Liver (tissue), 3 donors: ENCODE data around the gene KCTD16.

Experiments used
- ATF3 ChIP-seq: IDR thresholded peaks from 2 replicates; pipeline ENCODE4 v1.6.1; 2016; ENCODE audit warnings: antibody characterized with exemption
- CTCF ChIP-seq: fragments of 150-350 bp; IDR thresholded peaks from 2 replicates; pipeline ENCODE4 v1.5.1; 2017; ENCODE audit warnings: improper control_type of control experiment, low read depth, low read length; ENCODE audit not compliant: missing input control
- EGR1 ChIP-seq, 2 donors: IDR thresholded peaks; 2 replicates each; pipeline ENCODE4 v1.6.1; 2016 to 2018; ENCODE audit warnings: antibody characterized with exemption in 2 of 2, low read depth in 2 of 2
- HNF4A ChIP-seq, 2 donors: conservative IDR thresholded peaks; 2 replicates each; pipeline ENCODE4 v1.6.1; 2016; ENCODE audit warnings: antibody characterized with exemption in 2 of 2, mild to moderate bottlenecking in 2 of 2
- REST ChIP-seq: IDR thresholded peaks from 2 replicates; pipeline ENCODE4 v1.6.1; 2016; ENCODE audit warnings: antibody characterized with exemption, mild to moderate bottlenecking
- SP1 ChIP-seq: IDR thresholded peaks from 2 replicates; pipeline ENCODE4 v1.6.1; 2018; ENCODE audit warnings: antibody characterized with exemption, mild to moderate bottlenecking
- TAF1 ChIP-seq: conservative IDR thresholded peaks from 2 replicates; pipeline ENCODE4 v1.6.1; 2016; ENCODE audit warnings: antibody characterized with exemption, mild to moderate bottlenecking
- YY1 ChIP-seq: IDR thresholded peaks from 2 replicates; pipeline ENCODE4 v1.6.1; 2016; ENCODE audit warnings: antibody characterized with exemption, mild to moderate bottlenecking
- ZBTB33 ChIP-seq: IDR thresholded peaks from 2 replicates; pipeline ENCODE4 v1.6.1; 2016; ENCODE audit warnings: antibody characterized with exemption
- TF ChIP-seq, protein P1 (sequence below): IDR thresholded peaks from 2 replicates; pipeline ENCODE4 v1.6.1; 2016; ENCODE audit warnings: antibody characterized with exemption
- donor health status: healthy.
- donor health status: healthy.

DNA sequence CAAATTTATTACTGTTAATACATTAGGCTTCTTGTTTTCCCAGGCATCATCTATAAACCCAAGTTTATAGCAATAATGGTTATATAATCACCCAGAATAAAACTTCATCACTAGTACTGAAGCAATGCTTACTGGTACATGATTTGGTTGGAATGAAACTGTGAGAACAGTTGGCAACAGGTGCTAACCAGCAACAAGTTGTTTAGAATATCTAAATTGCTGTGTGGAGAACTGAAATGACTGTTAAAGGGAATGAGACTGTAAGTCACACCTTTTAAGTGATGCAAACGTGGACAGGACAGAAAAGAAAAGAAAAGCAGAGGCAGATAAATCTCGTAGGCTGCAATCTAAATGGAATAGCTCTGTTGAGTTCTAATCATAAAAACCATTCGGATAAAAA is 2.7 kb upstream of the KCTD16 start:
- TF ChIP-seq CTCF (no peak), TAF1 (no peak), HNF4A (conservative IDR thresholded peaks at IDR 0.05) (no peak), SP1 (no peak), REST (no peak), ATF3 (no peak), YY1 (no peak), EGR1 (IDR thresholded peaks at IDR 0.05; ENCODE audit: low read depth in 2 of 2) (no peak), ZBTB33 (no peak)
- TF ChIP-seq, protein P1, sequence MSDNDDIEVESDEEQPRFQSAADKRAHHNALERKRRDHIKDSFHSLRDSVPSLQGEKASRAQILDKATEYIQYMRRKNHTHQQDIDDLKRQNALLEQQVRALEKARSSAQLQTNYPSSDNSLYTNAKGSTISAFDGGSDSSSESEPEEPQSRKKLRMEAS, result no peak
